Raji (cell line): Measurements from ENCODE around the gene MYO5A.

Experiments
- POLR2A ChIP-seq: IDR thresholded peaks from 2 replicates; pipeline ENCODE4 v1.6.1; 2011; ENCODE audit warnings: low read depth, low read length, control low read depth; ENCODE audit not compliant: insufficient read depth

The MYO5A gene

GRCh38 chr15:52259503-52259902 is 269.2 kb downstream of the MYO5A start:
- no peak for TF ChIP-seq POLR2A

- TF ChIP-seq POLR2A, result no peak
Observed at GRCh38 chr15:52258461-52258860, 270.2 kb downstream of the MYO5A start.

DNA sequence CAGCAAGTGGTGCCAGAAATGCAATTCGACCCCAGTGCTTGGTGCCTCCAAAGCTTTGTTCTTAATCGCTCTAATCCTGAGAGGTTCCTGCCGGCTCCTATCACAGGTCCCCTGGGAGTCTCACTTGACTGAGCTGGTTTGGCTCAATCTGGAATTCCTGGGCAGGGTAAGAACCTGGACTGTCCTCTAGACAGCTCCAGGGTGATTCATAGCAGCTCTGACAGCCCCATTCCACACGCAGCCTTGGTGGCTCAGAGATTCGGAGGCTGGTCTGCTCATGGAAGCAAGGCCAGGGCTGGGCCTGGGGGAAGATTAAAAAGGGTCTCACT is 271.0 kb downstream of the MYO5A start:
- no peak for TF ChIP-seq POLR2A
